Astrocyte of the cerebellum (primary cell): Measurements from ENCODE around the gene IWS1.

Experiments used
- DNase-seq: peaks from one replicate; pipeline ENCODE4 v3.0.0-alpha.2; 2011; ENCODE audit warnings: low read depth
- H3K4me3 ChIP-seq: 2 replicates; pipeline ENCODE4 v1.5.1; 2011; ENCODE audit warnings: mild to moderate bottlenecking, low read depth, low read length, moderate library complexity
- in situ Hi-C: cut with HindIII; loops from 2 replicates; pipeline ENCODE4 v1.10.0; 2017; ENCODE audit warnings: low sequenced_read_pairs
- TF ChIP-seq, protein P1 (sequence below): IDR thresholded peaks from 2 replicates; pipeline ENCODE4 v1.5.1; 2012; ENCODE audit warnings: low read length, low read depth, moderate library complexity, mild to moderate bottlenecking; ENCODE audit errors: missing control alignments

IWS1 gene

DNA sequence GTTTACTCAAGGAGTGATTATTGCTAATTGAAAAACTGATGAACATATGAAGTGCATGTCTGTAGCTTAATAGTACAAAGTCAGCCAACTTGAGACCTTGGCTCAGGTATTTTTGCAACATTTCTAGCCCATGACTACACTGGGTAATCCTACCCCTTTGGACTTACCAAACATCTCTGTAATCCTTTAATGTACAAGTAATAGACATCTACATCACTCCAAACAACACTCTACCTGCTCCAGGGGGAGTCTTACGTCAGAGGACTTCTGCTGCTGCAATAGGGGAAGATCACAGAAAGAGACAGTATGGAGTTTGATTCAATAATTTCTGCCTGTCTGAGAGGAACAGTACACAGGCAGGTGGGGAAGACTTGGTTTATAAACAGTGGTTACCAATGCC lies 54.0 kb downstream of the IWS1 start:
- in situ Hi-C loops = no loop called here
- H3K4me3 ChIP-seq = no peak overlapping the region
- DNase-seq = no peak
- TF ChIP-seq, protein P1, sequence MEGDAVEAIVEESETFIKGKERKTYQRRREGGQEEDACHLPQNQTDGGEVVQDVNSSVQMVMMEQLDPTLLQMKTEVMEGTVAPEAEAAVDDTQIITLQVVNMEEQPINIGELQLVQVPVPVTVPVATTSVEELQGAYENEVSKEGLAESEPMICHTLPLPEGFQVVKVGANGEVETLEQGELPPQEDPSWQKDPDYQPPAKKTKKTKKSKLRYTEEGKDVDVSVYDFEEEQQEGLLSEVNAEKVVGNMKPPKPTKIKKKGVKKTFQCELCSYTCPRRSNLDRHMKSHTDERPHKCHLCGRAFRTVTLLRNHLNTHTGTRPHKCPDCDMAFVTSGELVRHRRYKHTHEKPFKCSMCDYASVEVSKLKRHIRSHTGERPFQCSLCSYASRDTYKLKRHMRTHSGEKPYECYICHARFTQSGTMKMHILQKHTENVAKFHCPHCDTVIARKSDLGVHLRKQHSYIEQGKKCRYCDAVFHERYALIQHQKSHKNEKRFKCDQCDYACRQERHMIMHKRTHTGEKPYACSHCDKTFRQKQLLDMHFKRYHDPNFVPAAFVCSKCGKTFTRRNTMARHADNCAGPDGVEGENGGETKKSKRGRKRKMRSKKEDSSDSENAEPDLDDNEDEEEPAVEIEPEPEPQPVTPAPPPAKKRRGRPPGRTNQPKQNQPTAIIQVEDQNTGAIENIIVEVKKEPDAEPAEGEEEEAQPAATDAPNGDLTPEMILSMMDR = no peak

DNA sequence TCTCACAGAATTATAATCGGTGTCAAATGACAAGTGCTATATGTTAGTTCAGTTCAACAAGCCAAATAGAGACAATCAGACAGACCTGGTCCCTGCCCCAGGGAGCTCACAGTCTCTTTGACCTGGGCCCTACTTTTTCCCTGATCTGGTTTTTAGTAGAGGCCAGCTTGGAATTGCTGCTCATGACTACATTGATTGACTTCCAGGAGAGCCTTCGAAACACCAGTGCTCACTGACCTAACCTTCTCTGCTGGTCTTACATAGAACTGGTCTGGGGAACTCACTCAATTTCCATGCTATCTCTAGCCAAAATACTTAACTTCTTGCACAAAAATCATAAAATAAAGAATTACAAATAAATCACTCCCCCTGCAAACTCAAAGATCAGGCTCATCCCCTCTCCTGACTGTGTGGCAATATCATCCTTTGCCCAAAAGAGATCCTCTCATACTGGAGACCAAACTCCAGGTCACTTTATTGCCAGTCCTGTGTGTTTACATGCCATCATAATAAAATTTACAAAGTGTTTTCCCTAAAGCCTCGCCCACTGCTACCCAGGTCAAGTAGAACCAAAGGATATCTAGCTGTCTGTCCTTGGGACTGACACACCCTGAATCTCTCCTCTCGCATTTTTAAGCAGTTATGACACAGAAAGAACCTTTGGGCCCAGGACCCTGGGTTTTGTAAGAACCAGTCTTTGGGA lies 54.9 kb downstream of the IWS1 start:
- DNase-seq = no peak
- no peak overlapping the region for H3K4me3 ChIP-seq
- in situ Hi-C loops = no loop called here
- TF ChIP-seq, protein P1 = no peak

DNA sequence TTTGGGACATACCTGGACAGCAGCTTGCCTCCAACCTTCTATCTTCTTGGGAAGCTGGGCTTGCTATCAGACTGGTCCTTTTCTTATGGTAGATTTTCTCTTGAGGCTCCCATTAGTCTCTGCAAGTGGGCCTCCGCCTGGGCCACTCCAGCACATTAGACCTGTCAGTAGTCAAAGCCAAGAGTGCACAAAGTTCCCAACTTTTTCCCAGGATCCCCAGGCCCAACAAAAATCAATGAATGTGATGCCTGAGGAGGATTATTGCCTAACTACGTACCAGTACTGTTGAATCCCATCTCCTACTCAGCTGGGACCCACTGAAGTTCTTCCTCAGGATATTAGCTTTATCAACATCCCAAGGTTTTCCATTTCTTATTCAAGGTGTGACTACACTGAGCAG lies 56.3 kb downstream of the IWS1 start:
- in situ Hi-C loops = no loop called here

DNA sequence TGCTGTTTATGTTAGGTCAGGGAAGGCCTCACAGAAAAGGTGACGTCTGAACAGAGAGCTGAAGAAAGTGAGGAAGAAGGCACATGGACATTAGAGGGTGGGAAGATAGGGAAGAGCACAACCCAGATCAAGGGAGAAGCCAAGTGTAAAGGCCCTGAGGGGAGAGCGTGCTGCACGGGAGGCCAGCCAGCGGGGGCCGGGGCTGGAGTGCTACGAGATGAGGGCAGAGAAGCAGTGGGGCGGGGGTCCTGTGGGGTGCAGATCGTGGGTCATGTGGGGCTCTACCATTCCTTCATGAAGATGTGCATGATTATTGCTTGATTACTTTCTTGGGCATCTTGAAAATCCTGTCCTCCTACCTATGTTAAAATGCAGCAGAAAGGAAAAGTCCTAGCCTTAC lies 57.2 kb downstream of the IWS1 start:
- in situ Hi-C loops = no loop called here
- H3K4me3 ChIP-seq = no peak overlapping the region
- no peak for DNase-seq
- TF ChIP-seq, protein P1 = no peak

More for the DNA sequence above, 56.3 kb downstream of the IWS1 start:
- H3K4me3 ChIP-seq = no peak overlapping the region
- no peak for DNase-seq
- TF ChIP-seq, protein P1 = no peak

DNA sequence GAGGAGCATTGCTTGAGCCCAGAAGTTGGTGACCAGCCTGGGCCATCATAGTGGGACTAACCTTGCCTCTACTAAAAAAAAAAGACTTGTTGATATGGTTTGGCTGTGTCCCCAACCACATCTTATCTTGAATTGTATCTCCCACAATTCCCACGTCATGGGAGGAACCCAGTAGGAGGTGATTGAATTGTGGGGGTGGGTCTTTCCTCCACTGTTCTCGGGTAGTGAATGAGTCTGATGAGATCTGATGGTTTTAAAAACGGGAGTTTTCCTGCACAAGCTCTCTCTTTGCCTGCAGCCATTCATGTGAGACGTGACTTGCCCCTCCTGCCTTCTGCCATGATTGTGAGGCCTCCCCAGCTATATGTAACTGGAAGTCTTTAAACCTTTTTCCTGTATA lies 61.0 kb downstream of the IWS1 start:
- TF ChIP-seq, protein P1 = no peak
- DNase-seq = no peak
- no peak overlapping the region for H3K4me3 ChIP-seq
- in situ Hi-C loops = no loop called here

DNA sequence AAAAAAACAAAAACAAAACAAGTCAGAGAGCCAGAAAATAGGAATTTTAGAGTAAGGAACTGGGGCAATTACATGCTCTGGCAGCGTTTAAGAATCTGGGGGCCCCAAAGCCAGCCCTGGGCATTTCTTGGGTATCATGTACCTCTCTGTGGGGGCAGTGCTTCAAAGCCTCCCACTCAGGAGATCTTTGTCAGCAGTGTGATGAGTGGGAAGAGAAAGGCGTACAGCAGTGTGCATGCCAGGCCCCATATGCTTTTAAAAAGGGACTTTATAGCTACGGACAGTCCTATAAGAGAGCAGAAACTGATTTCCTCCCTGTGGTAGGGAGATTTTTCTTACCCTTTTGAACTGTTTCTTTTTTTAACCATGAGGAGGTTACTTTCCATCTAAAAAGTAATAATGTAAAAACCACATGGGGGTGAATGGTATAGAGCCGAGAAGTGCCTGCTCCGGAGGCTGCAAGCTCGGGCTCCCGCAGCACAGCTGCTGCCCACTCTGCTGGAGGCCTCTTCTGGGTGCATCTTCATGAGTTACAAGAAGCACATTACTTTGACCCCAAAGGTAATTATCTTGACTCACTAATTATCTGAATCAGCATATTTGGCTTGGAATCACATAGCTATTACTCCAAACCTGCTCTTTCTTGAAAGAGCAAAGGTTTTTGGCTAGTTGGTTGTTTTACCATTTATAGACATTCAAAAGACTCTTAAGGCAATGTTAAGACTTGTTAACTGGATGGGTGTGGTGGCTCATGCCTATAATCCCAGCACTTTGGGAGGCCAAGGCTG lies 61.6 kb downstream of the IWS1 start:
- no peak for DNase-seq
- no peak overlapping the region for H3K4me3 ChIP-seq
- in situ Hi-C loops = no loop called here
- TF ChIP-seq, protein P1 = no peak
